GM18526 (cell line): Measurements from ENCODE around the gene HOXB8.

Experiments
- POLR2A ChIP-seq: IDR thresholded peaks from 3 replicates; pipeline ENCODE4 v1.6.1; 2011; ENCODE audit not compliant: insufficient read length; ENCODE audit errors: extremely low read depth

HOXB8 gene

GRCh38 chr17:48630925-48631692, 16.0 kb upstream of the HOXB8 start:
- TF ChIP-seq POLR2A: no peak

GRCh38 chr17:48630009-48630924, 15.2 kb upstream of the HOXB8 start:
- TF ChIP-seq POLR2A: no peak

- TF ChIP-seq POLR2A: no peak
Observed at GRCh38 chr17:48629411-48629759, 14.3 kb upstream of the HOXB8 start.

- no peak for TF ChIP-seq POLR2A
Observed at GRCh38 chr17:48628649-48629410, 13.7 kb upstream of the HOXB8 start.

GRCh38 chr17:48627623-48628521, 12.8 kb upstream of the HOXB8 start:
- no peak for TF ChIP-seq POLR2A

GRCh38 chr17:48627118-48627597, 12.1 kb upstream of the HOXB8 start:
- TF ChIP-seq POLR2A: no peak

- no peak for TF ChIP-seq POLR2A
Observed at GRCh38 chr17:48626245-48627117, 11.4 kb upstream of the HOXB8 start, which contains the start of gene HOXB9. HOXB9 (minus strand) TSS chr17:48626358; CDS start chr17:48626269, 89 bp downstream.

GRCh38 chr17:48625495-48626244, 10.6 kb upstream of the HOXB8 start:
- no peak for TF ChIP-seq POLR2A

- TF ChIP-seq POLR2A: no peak
Observed at GRCh38 chr17:48624544-48625494, 9.7 kb upstream of the HOXB8 start.

- no peak for TF ChIP-seq POLR2A
Observed at GRCh38 chr17:48624118-48624517, 9.0 kb upstream of the HOXB8 start.

GRCh38 chr17:48623583-48623982, 8.5 kb upstream of the HOXB8 start:
- no peak for TF ChIP-seq POLR2A

- no peak for TF ChIP-seq POLR2A
Observed at GRCh38 chr17:48622857-48623256, 7.8 kb upstream of the HOXB8 start.
